Mucosa of rectum (tissue), 2 donors: ENCODE measurements around the gene VAMP5.
A peak's percentile ranks its signal among the peaks of the same experiment; 100 is the strongest.
"Not testable (repeated sequence)": the region's sequence is repeated elsewhere in the genome, so short reads cannot be mapped to it uniquely, and the experiment has no call there.

Experiments
- H3K27ac ChIP-seq, 2 donors: one replicate each; pipeline ENCODE4 v1.7.0; 2013; ENCODE audit warnings: inconsistent platforms in 2 of 2, low read depth in 2 of 2, low read length in 2 of 2
- H3K27me3 ChIP-seq, 2 donors: one replicate each; pipeline ENCODE4 v1.7.0; 2013; ENCODE audit warnings: low read length in 2 of 2; ENCODE audit not compliant: control insufficient read depth in 2 of 2, insufficient read depth in 2 of 2
- H3K36me3 ChIP-seq, 2 donors: one replicate each; pipeline ENCODE4 v1.7.0; 2013; ENCODE audit warnings: low read length in 2 of 2; ENCODE audit not compliant: control insufficient read depth in 2 of 2, insufficient read depth in 2 of 2
- H3K4me1 ChIP-seq, 2 donors: one replicate each; pipeline ENCODE4 v1.7.0; 2013; ENCODE audit warnings: low read length in 2 of 2, mild to moderate bottlenecking in 1 of 2; ENCODE audit not compliant: control insufficient read depth in 2 of 2, insufficient read depth in 2 of 2
- H3K4me3 ChIP-seq, 2 donors: one replicate each; pipeline ENCODE4 v1.7.0; 2013; ENCODE audit warnings: low read length in 2 of 2
- H3K9ac ChIP-seq, 2 donors: one replicate each; pipeline ENCODE4 v1.7.0; 2013; ENCODE audit warnings: low read length in 2 of 2, low read depth in 1 of 2, mild to moderate bottlenecking in 1 of 2
- H3K9me3 ChIP-seq, 2 donors: one replicate each; pipeline ENCODE4 v1.7.0; 2013; ENCODE audit warnings: low read length in 2 of 2; ENCODE audit not compliant: control insufficient read depth in 2 of 2
- donor health status: healthy.
- donor health status: Normal muscosa, but diverticular disease.

VAMP5 gene

DNA sequence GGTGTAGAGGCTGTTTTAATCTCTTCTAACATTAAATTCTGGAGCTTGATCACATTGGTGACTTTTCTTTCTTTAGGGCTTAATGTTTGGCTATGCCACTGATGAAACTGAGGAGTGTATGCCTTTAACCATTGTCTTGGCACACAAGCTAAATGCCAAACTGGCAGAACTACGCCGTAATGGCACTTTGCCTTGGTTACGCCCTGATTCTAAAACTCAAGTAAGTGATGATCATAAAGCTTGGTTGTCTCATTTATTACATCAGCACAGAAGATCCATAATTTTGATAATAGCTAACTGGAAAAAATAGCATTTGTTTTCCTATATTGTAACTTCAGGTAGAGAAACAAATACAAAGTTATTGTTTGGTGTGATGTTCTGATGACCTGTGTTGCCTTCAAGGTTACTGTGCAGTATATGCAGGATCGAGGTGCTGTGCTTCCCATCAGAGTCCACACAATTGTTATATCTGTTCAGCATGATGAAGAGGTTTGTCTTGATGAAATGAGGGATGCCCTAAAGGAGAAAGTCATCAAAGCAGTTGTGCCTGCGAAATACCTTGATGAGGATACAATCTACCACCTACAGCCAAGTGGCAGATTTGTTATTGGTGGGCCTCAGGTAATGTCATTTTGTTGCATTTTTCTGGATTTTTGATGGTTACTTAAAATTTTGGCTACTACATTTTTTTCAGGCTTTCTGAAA, 42.3 kb upstream of the VAMP5 start:
- H3K9me3 ChIP-seq: no peaks in the 10 kb centered on the region
- peaks cover 41 to 55% of the 10 kb centered on the region in 2 donors for H3K36me3 ChIP-seq
- H3K27me3 ChIP-seq: no peaks in the 10 kb centered on the region
- H3K4me3 ChIP-seq: peak overlapping the region in 1 of 2 donors; percentile 92
- peak overlapping the region; percentile 96 to 98 for H3K9ac ChIP-seq
- H3K4me1 ChIP-seq: peaks cover 25 to 27% of the 10 kb centered on the region in 2 donors
- H3K27ac ChIP-seq: peak overlapping the region; percentile 98 to 99

DNA sequence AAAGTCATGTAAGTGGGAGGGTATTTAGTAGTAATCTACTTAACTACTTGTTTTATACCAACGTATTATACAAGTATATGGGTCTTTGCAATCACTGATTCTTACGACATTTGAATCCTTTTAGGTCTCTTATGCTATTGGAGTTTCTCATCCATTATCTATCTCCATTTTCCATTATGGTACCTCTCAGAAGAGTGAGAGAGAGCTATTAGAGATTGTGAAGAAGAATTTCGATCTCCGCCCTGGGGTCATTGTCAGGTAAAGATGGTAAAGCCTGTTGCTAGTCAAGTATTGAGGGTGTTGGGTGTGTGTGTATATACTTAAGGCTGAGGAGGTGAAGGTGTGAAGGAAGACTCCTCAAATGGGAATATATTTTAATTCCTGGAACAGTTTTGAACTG, 41.5 kb upstream of the VAMP5 start:
- H3K27me3 ChIP-seq: no peaks in the 10 kb centered on the region
- no peak overlapping the region for H3K4me3 ChIP-seq
- no peak overlapping the region for H3K27ac ChIP-seq
- peaks cover 41 to 57% of the 10 kb centered on the region in 2 donors for H3K36me3 ChIP-seq
- H3K9me3 ChIP-seq: no peaks in the 10 kb centered on the region
- H3K9ac ChIP-seq: no peak overlapping the region
- H3K4me1 ChIP-seq: peaks cover 18 to 27% of the 10 kb centered on the region in 2 donors

DNA sequence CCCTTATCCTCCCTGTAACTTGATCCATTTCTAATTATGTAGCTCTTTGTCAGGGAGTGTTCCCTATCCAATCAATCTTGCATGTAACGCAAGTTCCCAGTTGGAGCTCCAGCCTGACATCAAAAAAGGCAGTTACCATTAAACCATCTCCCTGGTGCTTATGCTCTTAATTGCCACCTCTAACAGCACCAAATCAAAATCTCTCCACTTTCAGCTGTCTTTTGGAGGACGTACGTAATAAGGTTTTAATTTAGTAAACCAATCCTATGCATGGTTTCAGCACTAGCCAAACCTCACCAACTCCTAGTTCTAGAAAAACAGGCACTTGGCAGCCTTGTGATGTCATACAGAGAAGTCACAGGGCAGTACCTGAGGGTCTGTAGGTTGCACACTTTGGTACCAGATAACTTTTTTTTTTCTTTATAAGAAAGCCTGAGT, 40.0 kb upstream of the VAMP5 start:
- not testable (repeated sequence) for H3K9me3 ChIP-seq, H3K4me3 ChIP-seq, H3K9ac ChIP-seq, H3K27me3 ChIP-seq, H3K27ac ChIP-seq
- H3K4me1 ChIP-seq: peaks cover 18 to 27% of the 10 kb centered on the region in 2 donors
- H3K36me3 ChIP-seq: peaks cover 42 to 57% of the 10 kb centered on the region in 2 donors

DNA sequence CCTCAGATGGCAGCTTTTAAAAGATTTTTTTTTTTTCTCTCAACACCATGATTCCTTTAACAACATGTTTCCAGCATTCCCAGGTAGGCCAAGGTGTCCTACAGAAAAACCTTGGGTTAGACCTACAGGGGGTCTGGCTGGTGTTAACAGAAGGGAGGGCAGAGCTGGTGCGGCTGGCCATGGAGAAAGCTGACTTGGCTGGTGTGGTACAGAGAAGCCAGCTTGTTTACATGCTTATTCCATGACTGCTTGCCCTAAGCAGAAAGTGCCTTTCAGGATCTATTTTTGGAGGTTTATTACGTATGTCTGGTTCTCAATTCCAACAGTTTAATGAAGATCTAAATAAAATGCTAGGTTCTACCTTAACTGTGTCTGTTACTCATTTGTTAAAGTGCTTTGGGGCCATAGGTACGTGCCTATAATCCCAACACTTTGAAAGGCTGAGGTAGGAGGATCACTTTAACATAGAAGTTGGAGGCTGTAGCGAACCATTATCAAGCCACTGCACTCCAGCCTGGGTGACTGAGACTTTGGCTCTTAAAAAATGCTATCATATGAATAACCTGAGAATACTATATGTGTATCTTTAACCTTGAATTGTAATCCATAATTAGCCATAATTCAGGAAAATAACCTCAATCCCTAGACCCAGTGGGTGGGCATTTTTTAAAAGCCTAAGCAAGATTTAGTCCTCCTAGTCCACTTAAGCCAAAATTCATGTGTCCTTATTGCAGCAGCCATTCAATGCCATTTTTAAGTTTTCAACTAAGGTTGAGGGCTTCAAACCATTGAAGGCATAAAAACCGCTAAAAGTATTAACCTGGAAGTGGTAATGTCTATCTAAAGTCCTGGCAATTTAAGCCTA, 39.1 kb upstream of the VAMP5 start:
- peaks cover 42 to 62% of the 10 kb centered on the region in 2 donors for H3K36me3 ChIP-seq

DNA sequence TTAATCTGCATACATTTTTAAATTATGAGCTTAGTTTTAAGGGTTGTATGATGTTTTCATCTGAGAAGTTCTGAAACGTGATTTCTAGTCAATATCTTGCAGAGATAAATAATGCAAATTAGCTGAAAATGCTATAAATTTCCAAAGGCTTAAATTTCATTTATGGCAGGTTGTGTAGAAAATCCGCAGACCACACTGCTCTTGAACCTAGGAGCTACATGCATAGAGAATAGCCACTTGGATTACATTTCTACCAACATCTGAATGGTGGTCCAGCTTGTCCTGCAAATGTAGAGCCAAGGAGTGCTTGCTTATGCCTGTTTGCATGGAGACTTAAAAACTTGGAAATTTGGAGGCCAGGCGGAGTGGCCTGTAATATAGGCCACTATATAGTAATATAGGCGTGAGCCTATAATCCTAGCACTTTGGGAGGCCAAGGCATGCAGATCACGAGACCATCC, 38.4 kb upstream of the VAMP5 start:
- no peak overlapping the region for H3K27ac ChIP-seq
- H3K4me1 ChIP-seq: peaks cover 14 to 20% of the 10 kb centered on the region in 2 donors
- H3K9ac ChIP-seq: no peak overlapping the region

More for the DNA sequence above, 39.1 kb upstream of the VAMP5 start:
- H3K9ac ChIP-seq, H3K27me3 ChIP-seq, H3K4me3 ChIP-seq, H3K9me3 ChIP-seq, H3K27ac ChIP-seq: not testable (repeated sequence)
- H3K4me1 ChIP-seq: peaks cover 18 to 26% of the 10 kb centered on the region in 2 donors

DNA sequence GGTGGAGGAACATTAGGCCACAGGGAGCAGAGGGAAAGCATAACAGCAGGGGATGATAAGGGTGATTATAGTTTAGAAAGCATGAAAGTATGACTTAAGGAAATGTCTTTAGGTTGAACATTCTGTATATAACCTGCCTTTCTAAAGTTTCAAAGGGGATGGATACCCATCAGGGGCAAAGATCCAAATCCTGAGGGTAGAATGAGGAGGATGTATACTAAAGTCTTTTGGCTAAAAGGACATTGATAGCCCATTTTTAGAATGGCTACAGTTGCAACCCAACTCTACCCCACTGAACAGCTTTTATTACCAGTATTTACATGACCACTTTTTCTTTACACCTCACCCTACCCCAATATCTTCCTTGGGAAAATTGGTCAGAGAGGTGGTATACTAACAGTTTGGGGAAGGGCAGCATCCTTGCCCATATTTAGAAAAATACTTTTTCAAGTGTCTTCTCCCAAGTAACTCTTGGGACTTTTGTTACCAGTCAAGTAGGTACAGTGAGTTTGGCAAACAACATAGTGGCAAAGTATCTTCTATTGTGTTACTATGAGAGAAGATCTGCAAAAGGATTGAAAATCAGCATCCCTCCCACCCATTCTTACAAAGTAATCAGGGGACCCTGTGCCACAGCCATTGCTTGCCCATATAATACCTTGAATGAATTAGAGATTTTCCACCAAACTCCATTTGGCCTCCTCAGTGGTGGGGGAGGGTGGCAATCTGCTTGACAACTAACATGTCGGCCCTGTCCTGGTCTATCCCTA, 37.0 kb upstream of the VAMP5 start:
- peaks cover 43 to 69% of the 10 kb centered on the region in 2 donors for H3K36me3 ChIP-seq
- H3K9ac ChIP-seq: no peak overlapping the region
- H3K4me1 ChIP-seq: peaks cover 3 to 6% of the 10 kb centered on the region in 2 donors
- H3K4me3 ChIP-seq: no peak overlapping the region
- H3K27ac ChIP-seq: no peak overlapping the region
- H3K9me3 ChIP-seq: no peaks in the 10 kb centered on the region
- H3K27me3 ChIP-seq: no peaks in the 10 kb centered on the region

More for the DNA sequence above, 38.4 kb upstream of the VAMP5 start:
- no peak overlapping the region for H3K4me3 ChIP-seq
- peaks cover 43 to 69% of the 10 kb centered on the region in 2 donors for H3K36me3 ChIP-seq
- no peaks in the 10 kb centered on the region for H3K27me3 ChIP-seq
- no peaks in the 10 kb centered on the region for H3K9me3 ChIP-seq

DNA sequence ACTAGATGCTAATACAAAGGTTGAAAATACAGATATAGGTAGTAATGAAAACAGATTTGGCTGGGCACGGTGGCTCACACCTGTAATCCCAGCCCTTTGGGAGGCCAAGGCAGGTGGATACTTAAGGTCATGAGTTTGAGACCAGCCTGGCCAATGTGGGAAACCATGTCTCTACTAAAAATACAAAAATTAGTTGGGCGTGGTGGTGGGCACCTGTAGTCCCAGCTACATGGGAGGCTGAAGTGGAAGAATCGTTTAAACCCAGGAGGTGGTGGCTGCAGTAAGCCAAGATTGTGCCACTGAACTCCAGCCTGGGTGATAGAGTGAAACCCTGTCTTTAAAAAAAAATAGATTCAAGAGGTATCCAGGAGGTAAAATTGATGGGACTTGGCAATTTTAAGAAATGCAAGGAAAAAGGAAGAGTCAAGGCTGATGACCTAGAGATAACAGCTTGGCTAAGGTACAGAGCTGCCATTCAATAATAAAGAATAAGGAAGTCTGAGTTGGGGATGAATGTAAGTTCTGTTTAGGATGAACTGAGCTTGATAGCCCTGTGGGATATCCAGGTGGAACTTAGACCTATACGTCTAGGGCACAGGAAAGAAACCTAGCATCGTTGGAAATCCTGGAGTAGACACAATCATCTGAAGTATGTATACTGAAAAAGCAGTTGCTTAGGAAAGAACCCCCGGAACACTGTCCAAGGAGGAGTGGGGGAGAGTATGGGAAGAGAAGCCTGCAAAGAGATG, 36.2 kb upstream of the VAMP5 start:
- Histone ChIP-seq H3K9ac (no peak overlapping the region), H3K27ac (no peak overlapping the region), H3K27me3 (no peaks in the 10 kb centered on the region), H3K4me3 (no peak overlapping the region), H3K4me1 (peaks cover 0 to 3% of the 10 kb centered on the region in 2 donors), H3K36me3 (peaks cover 43 to 69% of the 10 kb centered on the region in 2 donors), H3K9me3 (no peaks in the 10 kb centered on the region)

DNA sequence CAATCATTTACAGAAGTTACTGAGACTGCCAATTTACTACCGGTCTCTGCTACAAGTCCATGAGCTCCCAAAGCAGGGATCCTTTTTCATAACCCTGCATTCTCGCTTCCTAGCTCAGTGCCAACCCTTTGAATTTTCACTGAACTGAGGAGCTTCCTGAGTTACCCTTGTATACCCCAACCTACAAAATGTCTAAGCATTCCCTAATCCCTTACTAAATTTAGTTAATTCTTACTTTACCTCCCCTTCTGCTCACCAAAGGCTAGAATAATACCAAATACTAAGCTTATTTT, 35.7 kb upstream of the VAMP5 start:
- peaks cover 40 to 68% of the 10 kb centered on the region in 2 donors for H3K36me3 ChIP-seq
- no peaks in the 10 kb centered on the region for H3K27me3 ChIP-seq
- peaks cover 0 to 2% of the 10 kb centered on the region in 2 donors for H3K4me1 ChIP-seq
- no peak overlapping the region for H3K4me3 ChIP-seq
- no peak overlapping the region for H3K9ac ChIP-seq
- no peak overlapping the region for H3K27ac ChIP-seq
- no peaks in the 10 kb centered on the region for H3K9me3 ChIP-seq

DNA sequence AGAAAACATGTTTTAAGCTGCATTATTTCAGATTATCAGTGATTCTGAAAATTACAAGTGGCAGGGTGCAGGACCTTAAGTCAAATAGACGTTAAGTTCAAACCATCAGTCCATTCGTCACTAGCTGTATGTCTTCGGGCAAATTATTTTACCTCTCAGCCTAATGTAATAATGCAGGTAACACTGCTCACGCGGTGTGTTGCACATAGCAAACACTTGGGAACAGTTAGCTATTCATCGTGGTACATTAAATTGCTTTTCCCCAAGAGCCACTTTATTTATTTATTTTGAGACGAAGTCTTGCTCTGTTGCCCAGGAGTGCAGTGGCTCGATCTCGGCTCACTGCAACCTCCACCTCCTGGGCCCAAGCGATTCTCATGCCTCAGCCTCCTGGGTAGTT, 35.1 kb upstream of the VAMP5 start:
- H3K36me3 ChIP-seq: peaks cover 39 to 68% of the 10 kb centered on the region in 2 donors
- H3K27me3 ChIP-seq: no peaks in the 10 kb centered on the region
- no peaks in the 10 kb centered on the region for H3K4me1 ChIP-seq
- no peak overlapping the region for H3K4me3 ChIP-seq
- H3K9me3 ChIP-seq: no peaks in the 10 kb centered on the region
- H3K9ac ChIP-seq: no peak overlapping the region
- no peak overlapping the region for H3K27ac ChIP-seq
